SK-N-SH (cell line): ENCODE results near the gene EEF1G. TPM values are rescaled to one million over a fixed set of nuclear protein-coding genes. Genes with fewer than 3 reads are reported as not detected.

Experiments
- CTCF ChIA-PET: fragments of 300-600, 350-600 bp; formaldehyde crosslinking; extraction: SDS; loops from one replicate; lab custom pipeline; 2021; lab: Yijun Ruan, JAX
- POLR2A ChIA-PET: fragments of 350-600 bp; sonication (Branson Sonifier 250); formaldehyde crosslinking; extraction: SDS; loops from one replicate; lab custom pipeline; 2020; ENCODE audit warnings: antibody characterized with exemption, inconsistent platforms; lab: Yijun Ruan, JAX
- DNase-seq: peaks from one replicate; pipeline ENCODE4 v3.0.0; 2012
- H2AFZ ChIP-seq: fragments of 200-600 bp; sonication (generic); 2 replicates; pipeline ENCODE4 v1.8.1; 2016; ENCODE audit warnings: antibody characterized with exemption, mild to moderate bottlenecking, low read depth
- H3F3A ChIP-seq: fragments of 200-600 bp; sonication (generic); replicated peaks from 2 replicates; pipeline ENCODE3; 2016; ENCODE audit warnings: antibody characterized with exemption, mild to moderate bottlenecking; ENCODE audit not compliant: insufficient read depth
- H3K27ac ChIP-seq, 2 experiments: fragments of 200-500 bp in 1 of 2; fragments of 200-600 bp in 1 of 2; sonication (Bioruptor generic) in 1 of 2; sonication (generic), shearing (Covaris generic) in 1 of 2; 2 replicates each; pipeline versions ENCODE4 v1.5.1 to v1.6.1; 2014 to 2016; ENCODE audit warnings: low read depth in 2 of 2, inconsistent platforms in 1 of 2, low read length in 1 of 2, mild to moderate bottlenecking in 1 of 2, mixed read lengths in 1 of 2
- H3K27me3 ChIP-seq: fragments of 200-600 bp; sonication (generic), shearing (Covaris generic); 2 replicates; pipeline ENCODE4 v1.6.1; 2016; ENCODE audit warnings: mixed run types; ENCODE audit not compliant: insufficient read depth
- H3K36me3 ChIP-seq, 2 experiments: fragments of 200-500 bp in 1 of 2; fragments of 200-600 bp in 1 of 2; sonication (Bioruptor generic) in 1 of 2; sonication (generic) in 1 of 2; replicated peaks in 1 of 2; 2 replicates each; pipeline versions ENCODE3 to v1.5.1; 2014 to 2016; ENCODE audit warnings: low read length in 1 of 2, mild to moderate bottlenecking in 1 of 2; ENCODE audit not compliant: insufficient read depth in 2 of 2, control insufficient read depth in 1 of 2
- H3K4me1 ChIP-seq, 2 experiments: fragments of 200-500 bp in 1 of 2; fragments of 200-600 bp in 1 of 2; sonication (Bioruptor generic) in 1 of 2; sonication (generic), shearing (Covaris generic) in 1 of 2; 2 replicates each; pipeline versions ENCODE4 v1.5.1 to v1.6.1; 2014 to 2016; ENCODE audit warnings: low read depth in 1 of 2, low read length in 1 of 2, mixed run types in 1 of 2; ENCODE audit not compliant: insufficient read depth in 2 of 2, control insufficient read depth in 1 of 2
- H3K4me2 ChIP-seq: fragments of 200-600 bp; sonication (generic), shearing (Covaris generic); 2 replicates; pipeline ENCODE4 v1.6.1; 2017; ENCODE audit warnings: mixed run types
- H3K4me3 ChIP-seq, 2 experiments: fragments of 200-500 bp in 1 of 2; fragments of 200-600 bp in 1 of 2; sonication (Bioruptor generic) in 1 of 2; sonication (generic), shearing (Covaris generic) in 1 of 2; 2 replicates each; pipeline versions ENCODE4 v1.5.1 to v1.8.1; 2014 to 2016; ENCODE audit warnings: low read depth in 2 of 2, inconsistent platforms in 1 of 2, low read length in 1 of 2, mild to moderate bottlenecking in 1 of 2, mixed read lengths in 1 of 2, moderate library complexity in 1 of 2
- H3K79me2 ChIP-seq: fragments of 200-600 bp; sonication (generic); 2 replicates; pipeline ENCODE4 v1.8.1; 2017; ENCODE audit warnings: mild to moderate bottlenecking; ENCODE audit not compliant: insufficient read depth
- H3K9ac ChIP-seq: fragments of 200-600 bp; sonication (generic); 2 replicates; pipeline ENCODE4 v1.6.1; 2017; ENCODE audit warnings: mixed run types
- H3K9me2 ChIP-seq: fragments of 200-600 bp; sonication (generic); 2 replicates; pipeline ENCODE4 v1.6.1; 2017; ENCODE audit warnings: mixed run types
- H3K9me3 ChIP-seq: fragments of 200-600 bp; sonication (generic); 2 replicates; pipeline ENCODE4 v1.6.1; 2017; ENCODE audit warnings: mixed run types, mild to moderate bottlenecking, moderate library complexity
- H4K20me1 ChIP-seq: fragments of 200-600 bp; sonication (generic); 2 replicates; pipeline ENCODE4 v1.6.1; 2017; ENCODE audit warnings: mild to moderate bottlenecking, mixed run types; ENCODE audit not compliant: insufficient read depth
- CHD2 ChIP-seq: fragments of 150-350 bp; IDR thresholded peaks from 2 replicates; pipeline ENCODE4 v1.6.1; 2018; ENCODE audit warnings: low read length; ENCODE audit not compliant: partially characterized antibody
- CTCF ChIP-seq: fragments of 200-600 bp; sonication (generic); IDR thresholded peaks from 2 replicates; pipeline ENCODE4 v1.6.1; 2017; ENCODE audit warnings: antibody characterized with exemption, mild to moderate bottlenecking, moderate library complexity
- EP300 ChIP-seq, 2 experiments: IDR thresholded peaks; 2 replicates each; pipeline versions ENCODE4 v1.4.0 to v1.6.1; 2012; ENCODE audit warnings: borderline replicate concordance in 1 of 2, low read depth in 1 of 2, low read length in 1 of 2
- EZH2phosphoT487 ChIP-seq: fragments of 200-600 bp; sonication (generic); IDR thresholded peaks from 2 replicates; pipeline ENCODE4 v1.6.1; 2017; ENCODE audit warnings: low read depth, mixed run types, mild to moderate bottlenecking, antibody characterized with exemption, moderate library complexity, borderline replicate concordance
- FOXJ3 ChIP-seq: sonication (generic); formaldehyde crosslinking; IDR thresholded peaks from 2 replicates; pipeline ENCODE4 v1.5.1; 2020; ENCODE audit warnings: mild to moderate bottlenecking, missing genetic modification reagents
- FOXM1 ChIP-seq: IDR thresholded peaks from 2 replicates; pipeline ENCODE4 v1.4.0; 2012; ENCODE audit warnings: low read depth, mild to moderate bottlenecking
- GABPA ChIP-seq: IDR thresholded peaks from 2 replicates; pipeline ENCODE4 v1.4.0; 2012; ENCODE audit warnings: low read depth, mild to moderate bottlenecking
- RAD21 ChIP-seq: IDR thresholded peaks from 2 replicates; pipeline ENCODE4 v1.6.1; 2012; ENCODE audit warnings: mild to moderate bottlenecking, low read length
- RCOR1 ChIP-seq: fragments of 150-350 bp; IDR thresholded peaks from 2 replicates; pipeline ENCODE4 v1.6.1; 2017; ENCODE audit warnings: antibody characterized with exemption, low read length
- RXRA ChIP-seq: IDR thresholded peaks from 2 replicates; pipeline ENCODE4 v1.4.0; 2012; ENCODE audit warnings: low read depth, mild to moderate bottlenecking, borderline replicate concordance
- SMC3 ChIP-seq: IDR thresholded peaks from 2 replicates; pipeline ENCODE4 v1.6.1; 2012; ENCODE audit warnings: low read depth, low read length, improper control_type of control experiment
- TAF1 ChIP-seq: IDR thresholded peaks from 2 replicates; pipeline ENCODE4 v1.6.1; 2012; ENCODE audit warnings: low read depth, mild to moderate bottlenecking, low read length, moderate library complexity, borderline replicate concordance
- USF1 ChIP-seq: IDR thresholded peaks from 2 replicates; pipeline ENCODE4 v1.4.0; 2012; ENCODE audit warnings: low read depth, borderline replicate concordance
- USF2 ChIP-seq: fragments of 150-350 bp; IDR thresholded peaks from 2 replicates; pipeline ENCODE4 v1.6.1; 2017; ENCODE audit warnings: antibody characterized with exemption, low read length, low read depth, borderline replicate concordance
- WGBS: methylation state at CpG from one replicate; pipeline ENCODE4 v1.1.6; 2017; ENCODE audit warnings: low lambda C conversion rate; 5-methylcytosine and 5-hydroxymethylcytosine counted together
- polyA plus RNA-seq, 3 experiments: library from polyadenylated mRNA; depleted of rRNA; stranded (reverse); fragments of >200 nt; gene quantifications; 2 replicates each; pipeline ENCODE4 v1.2.3, GENCODE V29; 2012

EEF1G gene
- polyA plus RNA-seq, 1 of the 3 experiments (the other 2 are of a cell fraction) = 1,853 TPM

GRCh38 chr11:62575837-62576236 is 2.1 kb upstream of the EEF1G start (continued):
- TF ChIP-seq CHD2 (no peak), SMC3 (no peak), USF2 (no peak), TAF1 (no peak), FOXJ3 (no peak), EZH2phosphoT487 (no peak), RXRA (no peak), USF1 (no peak), CTCF (no peak), EP300 (IDR thresholded peaks at IDR 0.05; ENCODE audit: borderline replicate concordance in 1 of 2, low read depth in 1 of 2, low read length in 1 of 2) (no peak), RCOR1 (no peak)

GRCh38 chr11:62575156-62575555 is 1.5 kb upstream of the EEF1G start:
- ChIA-PET POLR2A (interaction anchor here (0.9 to 2.0 kb wide), 4 partner anchors 10 to 90 kb away, joined by 3 to 47 read pairs (median 10); partner anchors contain the start of genes C11orf98, CSKMT and TUT1), CTCF (interaction anchor here (0.7 to 1.8 kb wide), 4 partner anchors 14 to 37 kb away, joined by 3 to 5 read pairs (median 3); no protein-coding TSS in a partner anchor)
- no peak for TF ChIP-seq GABPA
- no peak for TF ChIP-seq SMC3
- TF ChIP-seq FOXJ3 = no peak
- TF ChIP-seq RAD21 = no peak
- TF ChIP-seq RXRA = no peak
- no peak for TF ChIP-seq FOXM1
- H3K4me2 ChIP-seq = peak overlapping the region; percentile 80
- H3K4me1 ChIP-seq = peaks cover 19 to 28% of the 10 kb centered on the region in 2 experiments; a peak in 3 of 4 replicates
- no peak for DNase-seq
- H3K36me3 ChIP-seq = peaks cover 34 to 54% of the 10 kb centered on the region in 2 experiments
- peak overlapping the region; percentile 82 for H3K9ac ChIP-seq
- peak overlapping the region in 1 of 2 experiments; percentile 63; a peak in 1 of 4 replicates for H3K4me3 ChIP-seq
- no peaks in the 10 kb centered on the region for H3K27me3 ChIP-seq
- no peaks in the 10 kb centered on the region for H3K9me2 ChIP-seq
- no peak overlapping the region for H2AFZ ChIP-seq
- 90% methylated on average over 5 of the region's 17 CpGs for whole genome bisulfite sequencing
- H3K27ac ChIP-seq = peak overlapping the region; percentile 83 to 87; a peak in 2 of 4 replicates
- peaks cover 10% of the 10 kb centered on the region for H3F3A ChIP-seq
- H3K79me2 ChIP-seq = peaks cover 53% of the 10 kb centered on the region
- no peaks in the 10 kb centered on the region for H3K9me3 ChIP-seq
- peaks cover 22% of the 10 kb centered on the region for H4K20me1 ChIP-seq
